ENCODE results near the gene EID3. TPM values are rescaled to one million over a fixed set of nuclear protein-coding genes. Genes with fewer than 3 reads are reported as not detected.
A peak's percentile ranks its signal among the peaks of the same experiment; 100 is the strongest.
"Not testable (repeated sequence)": the region's sequence is repeated elsewhere in the genome, so short reads cannot be mapped to it uniquely, and the experiment has no call there.

EID3 gene
- total RNA-seq, 1 experiment from 2014 or later = 0.63 TPM

GRCh38 chr12:104280717-104281458 is 22.7 kb upstream of the EID3 start:
- Histone ChIP-seq H3K9me3 (replicated peaks) (no peaks in the 10 kb centered on the region), H3K4me1 (peaks cover 5% of the 10 kb centered on the region; the same call in 1 of the 2 replicates), H3K36me3 (no peaks in the 10 kb centered on the region), H3K27me3 (no peaks in the 10 kb centered on the region), H3K4me3 (no peak overlapping the region), H3K27ac (no peak overlapping the region)
- DNase-seq = no peak

- no peak overlapping the region for H3K4me3 ChIP-seq
- no peaks in the 10 kb centered on the region for H3K9me3 ChIP-seq (replicated peaks)
- H3K27ac ChIP-seq = no peak overlapping the region
- no peaks in the 10 kb centered on the region for H3K27me3 ChIP-seq
- H3K36me3 ChIP-seq = no peaks in the 10 kb centered on the region
- H3K4me1 ChIP-seq = peaks cover 5% of the 10 kb centered on the region; the same call in 1 of the 2 replicates
- DNase-seq = no peak
These were observed 21.9 kb upstream of the EID3 start for GRCh38 chr12:104281636-104282035.

- no peak overlapping the region for H3K27ac ChIP-seq
- DNase-seq = no peak
- H3K27me3 ChIP-seq = no peaks in the 10 kb centered on the region
- H3K4me3 ChIP-seq = no peak overlapping the region
- no peaks in the 10 kb centered on the region for H3K36me3 ChIP-seq
- no peaks in the 10 kb centered on the region for H3K9me3 ChIP-seq (replicated peaks)
- peaks cover 5% of the 10 kb centered on the region; the same call in 1 of the 2 replicates for H3K4me1 ChIP-seq
These were observed 21.4 kb upstream of the EID3 start for GRCh38 chr12:104282109-104282508.

- H3K27me3 ChIP-seq = no peaks in the 10 kb centered on the region
- H3K27ac ChIP-seq = peak overlapping the region; percentile 82
- peak overlapping the region; percentile 66 for H3K4me3 ChIP-seq
- no peaks in the 10 kb centered on the region for H3K4me1 ChIP-seq
- no peaks in the 10 kb centered on the region; the same call in 1 of the 2 replicates for H3K36me3 ChIP-seq
- no peak for DNase-seq
- H3K9me3 ChIP-seq (replicated peaks) = no peaks in the 10 kb centered on the region
These were observed 17.6 kb upstream of the EID3 start for GRCh38 chr12:104285740-104286515.

- Histone ChIP-seq H3K4me3 (peak overlapping the region; percentile 66), H3K36me3 (peaks cover 4% of the 10 kb centered on the region), H3K27me3 (no peaks in the 10 kb centered on the region), H3K9me3 (replicated peaks) (no peaks in the 10 kb centered on the region), H3K27ac (peak overlapping the region; percentile 82), H3K4me1 (no peaks in the 10 kb centered on the region)
- DNase-seq = peak; percentile 89 to 94
These were observed 16.7 kb upstream of the EID3 start for GRCh38 chr12:104286516-104287482.

GRCh38 chr12:104288635-104289274 is 14.8 kb upstream of the EID3 start:
- peak; percentile 80 to 85 for DNase-seq
- Histone ChIP-seq H3K4me1 (no peaks in the 10 kb centered on the region), H3K27ac (peak overlapping the region; percentile 82), H3K4me3 (peak overlapping the region; percentile 66), H3K36me3 (peaks cover 12% of the 10 kb centered on the region), H3K9me3 (replicated peaks) (no peaks in the 10 kb centered on the region), H3K27me3 (no peaks in the 10 kb centered on the region)

GRCh38 chr12:104290320-104290719 is 13.2 kb upstream of the EID3 start:
- Histone ChIP-seq H3K27me3 (no peaks in the 10 kb centered on the region), H3K9me3 (replicated peaks) (no peaks in the 10 kb centered on the region), H3K4me1 (no peaks in the 10 kb centered on the region), H3K27ac (no peak overlapping the region), H3K36me3 (peaks cover 12% of the 10 kb centered on the region), H3K4me3 (no peak overlapping the region)
- DNase-seq = no peak

- Histone ChIP-seq H3K4me1 (no peaks in the 10 kb centered on the region), H3K27me3 (no peaks in the 10 kb centered on the region), H3K36me3 (peaks cover 13% of the 10 kb centered on the region), H3K9me3 (replicated peaks) (no peaks in the 10 kb centered on the region), H3K4me3 (no peak overlapping the region), H3K27ac (no peak overlapping the region)
- DNase-seq = no peak
These were observed 12.7 kb upstream of the EID3 start for GRCh38 chr12:104290855-104291254.

GRCh38 chr12:104291867-104292524 is 11.5 kb upstream of the EID3 start:
- Histone ChIP-seq H3K27me3 (no peaks in the 10 kb centered on the region), H3K36me3 (peaks cover 15% of the 10 kb centered on the region), H3K4me1 (no peaks in the 10 kb centered on the region), H3K27ac (no peak overlapping the region), H3K9me3 (replicated peaks) (no peaks in the 10 kb centered on the region), H3K4me3 (no peak overlapping the region)
- DNase-seq = no peak

- peaks cover 22% of the 10 kb centered on the region for H3K36me3 ChIP-seq
These were observed 10.4 kb upstream of the EID3 start for GRCh38 chr12:104292872-104293794.

GRCh38 chr12:104294158-104294859 is 9.2 kb upstream of the EID3 start:
- peaks cover 26% of the 10 kb centered on the region for H3K36me3 ChIP-seq
- H3K27me3 ChIP-seq; H3K4me3 ChIP-seq; H3K27ac ChIP-seq; H3K9me3 ChIP-seq (replicated peaks); H3K4me1 ChIP-seq: not testable (repeated sequence)
- peak; percentile 13 to 17 for DNase-seq

More at GRCh38 chr12:104292872-104293794, 10.4 kb upstream of the EID3 start:
- no peak overlapping the region for H3K27ac ChIP-seq
- H3K4me1 ChIP-seq = no peaks in the 10 kb centered on the region
- H3K4me3 ChIP-seq = no peak overlapping the region
- no peaks in the 10 kb centered on the region for H3K27me3 ChIP-seq
- DNase-seq = no peak
- no peaks in the 10 kb centered on the region for H3K9me3 ChIP-seq (replicated peaks)

GRCh38 chr12:104294927-104295668 is 8.4 kb upstream of the EID3 start:
- H3K9me3 ChIP-seq (replicated peaks) = no peaks in the 10 kb centered on the region
- H3K27me3 ChIP-seq = no peaks in the 10 kb centered on the region
- no peak for DNase-seq
- H3K36me3 ChIP-seq = peaks cover 26% of the 10 kb centered on the region
- no peak overlapping the region for H3K4me3 ChIP-seq
- H3K27ac ChIP-seq = no peak overlapping the region
- no peaks in the 10 kb centered on the region for H3K4me1 ChIP-seq
